ENCODE data around the gene CCDC92. TPM values are rescaled to one million over a fixed set of nuclear protein-coding genes. Genes with fewer than 3 reads are reported as not detected.

Gene CCDC92
- total and polyA plus RNA-seq, 2 donors (not counting 1 experiment from before 2014, with no cell fraction given): 26.6 to 36.2 TPM

Small RNAs within 50 kb of the gene (small RNA-seq; reads per million reads assigned to genes)
- not detected for gene AC068790.4 (ENCODE audit: insufficient read length, low read depth, low replicate concordance)
- gene AC068790.6 (ENCODE audit: insufficient read length, low read depth, low replicate concordance): not detected

Other genes starting within 250 kb of the CCDC92 start
- gene DNAH10, start 210.5 kb downstream of the CCDC92 start, total RNA-seq: 0.66 and 0.99 TPM in 2 replicates
- 0.24 and 0.55 TPM in 2 replicates for gene DNAH10, start 210.5 kb downstream of the CCDC92 start, polyA plus RNA-seq
- gene ZNF664, start 384 bp upstream of the CCDC92 start, total RNA-seq: 47.1 and 52.2 TPM in 2 replicates
- gene ZNF664, start 384 bp upstream of the CCDC92 start, polyA plus RNA-seq: 14.3 and 16.2 TPM in 2 replicates